Measurements from ENCODE around the gene CIZ1.
"Not testable (repeated sequence)": the region's sequence is repeated elsewhere in the genome, so short reads cannot be mapped to it uniquely, and the experiment has no call there.

Gene CIZ1

GRCh38 chr9:128191406-128192046, at the start of gene CIZ1:
Gene CIZ1 (minus strand): TSS chr9:128191572. CDS start chr9:128190857, 715 bp downstream.
- peak; percentile 96 for DNase-seq (ENCODE audit: low spot score)

- no peak for DNase-seq (ENCODE audit: low spot score)
These were observed 42.5 kb upstream of the CIZ1 start for GRCh38 chr9:128233817-128234406.

GRCh38 chr9:128232528-128233428, 41.4 kb upstream of the CIZ1 start:
- DNase-seq (ENCODE audit: low spot score): no peak

GRCh38 chr9:128231638-128232527, 40.5 kb upstream of the CIZ1 start:
- peak; percentile 69 for DNase-seq (ENCODE audit: low spot score)

GRCh38 chr9:128230897-128231296, 39.5 kb upstream of the CIZ1 start:
- DNase-seq (ENCODE audit: low spot score): not testable (repeated sequence)

GRCh38 chr9:128226412-128226801, 35.0 kb upstream of the CIZ1 start:
- DNase-seq (ENCODE audit: low spot score): no peak

- DNase-seq (ENCODE audit: low spot score): no peak
These were observed 34.5 kb upstream of the CIZ1 start for GRCh38 chr9:128225770-128226411.

- no peak for DNase-seq (ENCODE audit: low spot score)
These were observed 33.5 kb upstream of the CIZ1 start for GRCh38 chr9:128224877-128225276.

- no peak for DNase-seq (ENCODE audit: low spot score)
These were observed 31.7 kb upstream of the CIZ1 start for GRCh38 chr9:128222880-128223670.

- no peak for DNase-seq (ENCODE audit: low spot score)
These were observed 30.7 kb upstream of the CIZ1 start for GRCh38 chr9:128222026-128222425.

- no peak for DNase-seq (ENCODE audit: low spot score)
These were observed 28.5 kb upstream of the CIZ1 start for GRCh38 chr9:128219831-128220230.

- peak; percentile 84 for DNase-seq (ENCODE audit: low spot score)
These were observed 27.4 kb upstream of the CIZ1 start for GRCh38 chr9:128218518-128219389.

- DNase-seq (ENCODE audit: low spot score): no peak
These were observed 26.8 kb upstream of the CIZ1 start for GRCh38 chr9:128218172-128218517.

GRCh38 chr9:128216781-128217553, 25.6 kb upstream of the CIZ1 start:
- no peak for DNase-seq (ENCODE audit: low spot score)

- peak; percentile 63 for DNase-seq (ENCODE audit: low spot score)
These were observed 24.4 kb upstream of the CIZ1 start for GRCh38 chr9:128215491-128216409.

- DNase-seq (ENCODE audit: low spot score): no peak
These were observed 23.5 kb upstream of the CIZ1 start for GRCh38 chr9:128214571-128215490.

Measured in AG20443 (cell line).